Mucosa of rectum (tissue), 2 donors: Measurements from ENCODE around the gene ZNF20.
"Not testable (repeated sequence)": the region's sequence is repeated elsewhere in the genome, so short reads cannot be mapped to it uniquely, and the experiment has no call there.

ENCODE experiments used
- H3K27ac ChIP-seq, 2 donors: one replicate each; pipeline ENCODE4 v1.7.0; 2013; ENCODE audit warnings: inconsistent platforms in 2 of 2, low read depth in 2 of 2, low read length in 2 of 2
- H3K27me3 ChIP-seq, 2 donors: one replicate each; pipeline ENCODE4 v1.7.0; 2013; ENCODE audit warnings: low read length in 2 of 2; ENCODE audit not compliant: control insufficient read depth in 2 of 2, insufficient read depth in 2 of 2
- H3K36me3 ChIP-seq, 2 donors: one replicate each; pipeline ENCODE4 v1.7.0; 2013; ENCODE audit warnings: low read length in 2 of 2; ENCODE audit not compliant: control insufficient read depth in 2 of 2, insufficient read depth in 2 of 2
- H3K4me1 ChIP-seq, 2 donors: one replicate each; pipeline ENCODE4 v1.7.0; 2013; ENCODE audit warnings: low read length in 2 of 2, mild to moderate bottlenecking in 1 of 2; ENCODE audit not compliant: control insufficient read depth in 2 of 2, insufficient read depth in 2 of 2
- H3K4me3 ChIP-seq, 2 donors: one replicate each; pipeline ENCODE4 v1.7.0; 2013; ENCODE audit warnings: low read length in 2 of 2
- H3K9ac ChIP-seq, 2 donors: one replicate each; pipeline ENCODE4 v1.7.0; 2013; ENCODE audit warnings: low read length in 2 of 2, low read depth in 1 of 2, mild to moderate bottlenecking in 1 of 2
- H3K9me3 ChIP-seq, 2 donors: one replicate each; pipeline ENCODE4 v1.7.0; 2013; ENCODE audit warnings: low read length in 2 of 2; ENCODE audit not compliant: control insufficient read depth in 2 of 2
- donor health status: healthy.
- donor health status: Normal muscosa, but diverticular disease.

ZNF20 gene

GRCh38 chr19:12090807-12091206, 49.3 kb downstream of the ZNF20 start:
- Histone ChIP-seq H3K27me3 (no peaks in the 10 kb centered on the region), H3K27ac (no peak overlapping the region), H3K36me3 (no peaks in the 10 kb centered on the region)

GRCh38 chr19:12085074-12085818, 54.9 kb downstream of the ZNF20 start:
- H3K27me3 ChIP-seq = no peaks in the 10 kb centered on the region
- H3K36me3 ChIP-seq = no peaks in the 10 kb centered on the region
- no peak overlapping the region for H3K9ac ChIP-seq
- no peak overlapping the region for H3K4me3 ChIP-seq
- H3K4me1 ChIP-seq = no peaks in the 10 kb centered on the region
- no peak overlapping the region for H3K27ac ChIP-seq
- peaks cover 10 to 19% of the 10 kb centered on the region in 2 donors for H3K9me3 ChIP-seq

More at GRCh38 chr19:12090807-12091206, 49.3 kb downstream of the ZNF20 start:
- Histone ChIP-seq H3K4me1 (no peaks in the 10 kb centered on the region), H3K4me3 (no peak overlapping the region), H3K9me3 (peaks cover 0 to 6% of the 10 kb centered on the region in 2 donors), H3K9ac (no peak overlapping the region)

- not testable (repeated sequence) for H3K4me3 ChIP-seq, H3K9ac ChIP-seq, H3K27me3 ChIP-seq, H3K4me1 ChIP-seq, H3K36me3 ChIP-seq, H3K27ac ChIP-seq
- peaks cover 19 to 25% of the 10 kb centered on the region in 2 donors for H3K9me3 ChIP-seq
Measured at GRCh38 chr19:12083336-12083735, 56.8 kb downstream of the ZNF20 start.
